GM23338 (cell line): ENCODE data around the gene TELO2. TPM values are rescaled to one million over a fixed set of nuclear protein-coding genes. Genes with fewer than 3 reads are reported as not detected.

Source experiments
- ATAC-seq: fragments of 200-7000 bp; cut with Tn5 transposase; 3 replicates; pipeline ENCODE4 v1.9.1; 2020
- DNase-seq: peaks from one replicate; pipeline ENCODE4 v3.0.0-alpha.2; 2015; ENCODE audit warnings: low spot score
- H2AFZ ChIP-seq: fragments of 200-600 bp; sonication (generic); 2 replicates; pipeline ENCODE4 v1.8.0; 2016; ENCODE audit warnings: antibody characterized with exemption, mild to moderate bottlenecking, moderate library complexity
- H3F3A ChIP-seq: fragments of 200-600 bp; sonication (generic); replicated peaks from 2 replicates; pipeline ENCODE4 v1.8.0; 2017; ENCODE audit warnings: antibody characterized with exemption, mixed run types, low read depth
- H3K27ac ChIP-seq: fragments of 200-600 bp; sonication (generic); 2 replicates; pipeline ENCODE4 v1.6.1; 2016; ENCODE audit warnings: low read depth
- H3K27me3 ChIP-seq: fragments of 200-600 bp; sonication (generic); 2 replicates; pipeline ENCODE4 v1.8.0; 2016; ENCODE audit warnings: mild to moderate bottlenecking, mixed run types, moderate library complexity; ENCODE audit not compliant: insufficient read depth
- H3K36me3 ChIP-seq: fragments of 200-600 bp; sonication (generic); 2 replicates; pipeline ENCODE4 v1.8.0; 2016; ENCODE audit warnings: mild to moderate bottlenecking; ENCODE audit not compliant: insufficient read depth
- H3K4me1 ChIP-seq: fragments of 200-600 bp; sonication (generic); 2 replicates; pipeline ENCODE4 v1.8.0; 2016; ENCODE audit warnings: mild to moderate bottlenecking, moderate library complexity; ENCODE audit not compliant: insufficient read depth
- H3K4me2 ChIP-seq: fragments of 200-600 bp; sonication (generic); 2 replicates; pipeline ENCODE4 v1.7.1; 2017; ENCODE audit warnings: mixed run types
- H3K4me3 ChIP-seq: fragments of 200-600 bp; sonication (generic); 2 replicates; pipeline ENCODE4 v1.6.1; 2016; ENCODE audit warnings: mixed run types
- H3K79me2 ChIP-seq: fragments of 200-600 bp; sonication (generic); replicated peaks from 2 replicates; pipeline ENCODE4 v1.8.0; 2017; ENCODE audit warnings: mild to moderate bottlenecking; ENCODE audit not compliant: insufficient read depth
- H3K9me2 ChIP-seq: fragments of 200-600 bp; sonication (generic); 2 replicates; pipeline ENCODE4 v1.8.0; 2017; ENCODE audit not compliant: insufficient read depth
- H4K20me1 ChIP-seq: fragments of 200-600 bp; sonication (generic); replicated peaks from 2 replicates; pipeline ENCODE4 v1.8.0; 2017; ENCODE audit warnings: mild to moderate bottlenecking; ENCODE audit not compliant: insufficient read depth
- H3K27ac Mint-ChIP-seq: 2 replicates; pipeline ENCODE4 v1.8.0; 2020; ENCODE audit warnings: inconsistent platforms, mild to moderate bottlenecking, moderate library complexity, mixed read lengths
- H3K27me3 Mint-ChIP-seq: 3 replicates; pipeline ENCODE4 v1.8.0; 2022; ENCODE audit warnings: low read depth, mild to moderate bottlenecking, moderate library complexity, mixed read lengths, inconsistent platforms; ENCODE audit not compliant: insufficient read depth, poor library complexity
- H3K36me3 Mint-ChIP-seq: 3 replicates; pipeline ENCODE4 v1.8.0; 2021; ENCODE audit warnings: low read depth, mild to moderate bottlenecking, inconsistent platforms, moderate library complexity, mixed read lengths
- H3K4me1 Mint-ChIP-seq: 3 replicates; pipeline ENCODE4 v1.8.0; 2020; ENCODE audit warnings: mild to moderate bottlenecking, inconsistent platforms, mixed read lengths
- H3K4me3 Mint-ChIP-seq: 3 replicates; pipeline ENCODE4 v1.8.0; 2021; ENCODE audit warnings: moderate library complexity, mild to moderate bottlenecking, inconsistent platforms, mixed read lengths
- H3K9me3 Mint-ChIP-seq: 3 replicates; pipeline ENCODE4 v1.8.0; 2020; ENCODE audit warnings: moderate library complexity, mild to moderate bottlenecking, inconsistent platforms, mixed read lengths
- CREB1 ChIP-seq: fragments of 250-450 bp; sonication (Bioruptor Pico); IDR thresholded peaks from 2 replicates; pipeline ENCODE4 v1.5.0; 2020; ENCODE audit warnings: low read depth, mild to moderate bottlenecking, moderate library complexity
- CTCF ChIP-seq, 2 experiments: fragments of 200-600 bp in 1 of 2; sonication (generic) in 1 of 2; conservative IDR thresholded peaks; 2 replicates each; pipeline versions ENCODE4 v1.5.1 to v1.6.1; 2016 to 2017; ENCODE audit warnings: antibody characterized with exemption in 2 of 2, low read depth in 2 of 2, mild to moderate bottlenecking in 2 of 2, moderate library complexity in 1 of 2
- ETS1 ChIP-seq: IDR thresholded peaks from 2 replicates; pipeline ENCODE4 v1.6.1; 2016; ENCODE audit warnings: antibody characterized with exemption
- EZH2 ChIP-seq: fragments of 200-600 bp; sonication (generic); IDR thresholded peaks from one replicate; pipeline ENCODE4 v1.8.0; 2017; ENCODE audit warnings: antibody characterized with exemption, mild to moderate bottlenecking, low read depth; ENCODE audit not compliant: unreplicated experiment
- EZH2phosphoT487 ChIP-seq: fragments of 200-600 bp; sonication (generic); IDR thresholded peaks from one replicate; pipeline ENCODE4 v1.8.1; 2018; ENCODE audit warnings: antibody characterized with exemption; ENCODE audit not compliant: unreplicated experiment
- JUNB ChIP-seq: IDR thresholded peaks from one replicate; pipeline ENCODE4 v1.6.1; 2016; ENCODE audit warnings: antibody characterized with exemption; ENCODE audit not compliant: unreplicated experiment
- NANOG ChIP-seq: IDR thresholded peaks from 2 replicates; pipeline ENCODE4 v1.6.1; 2016; ENCODE audit warnings: antibody characterized with exemption, borderline replicate concordance
- POLR2AphosphoS5 ChIP-seq: IDR thresholded peaks from 2 replicates; pipeline ENCODE4 v1.6.1; 2016; ENCODE audit warnings: antibody characterized with exemption, low read depth
- STAT1 ChIP-seq: IDR thresholded peaks from one replicate; pipeline ENCODE4 v1.6.1; 2016; ENCODE audit warnings: antibody characterized with exemption; ENCODE audit not compliant: unreplicated experiment
- ZNF114 ChIP-seq: fragments of 250-450 bp; sonication (Bioruptor Pico); IDR thresholded peaks from 2 replicates; pipeline ENCODE4 v1.5.0; 2020; ENCODE audit warnings: mild to moderate bottlenecking, moderate library complexity
- ZNF331 ChIP-seq: fragments of 250-450 bp; sonication (Bioruptor Pico); IDR thresholded peaks from 2 replicates; pipeline ENCODE4 v1.5.0; 2020; ENCODE audit warnings: low read depth, mild to moderate bottlenecking, moderate library complexity
- ZNF462 ChIP-seq: fragments of 250-450 bp; sonication (Bioruptor Pico); IDR thresholded peaks from 2 replicates; pipeline ENCODE4 v1.5.0; 2020; ENCODE audit warnings: mild to moderate bottlenecking, moderate library complexity
- polyA plus RNA-seq: library from polyadenylated mRNA; unstranded; fragments of >200 nt; fragmentation: Nextera tagmentation; extraction: Ambion mirVana; gene quantifications from 2 replicates; pipeline ENCODE4 v1.2.1, GENCODE V29; 2016
- total RNA-seq: library from RNA; depleted of rRNA; stranded (reverse); fragments of >200 nt; shearing (Covaris generic); gene quantifications from 2 replicates; pipeline ENCODE4 v1.2.3, GENCODE V29; 2014
- TF ChIP-seq, protein P1 (sequence below): IDR thresholded peaks from one replicate; pipeline ENCODE4 v1.6.1; 2018; ENCODE audit warnings: antibody characterized with exemption; ENCODE audit not compliant: unreplicated experiment

The TELO2 gene
- total and polyA plus RNA-seq, 2 experiments from 2014 or later, result 45.4 to 76.0 TPM

DNA sequence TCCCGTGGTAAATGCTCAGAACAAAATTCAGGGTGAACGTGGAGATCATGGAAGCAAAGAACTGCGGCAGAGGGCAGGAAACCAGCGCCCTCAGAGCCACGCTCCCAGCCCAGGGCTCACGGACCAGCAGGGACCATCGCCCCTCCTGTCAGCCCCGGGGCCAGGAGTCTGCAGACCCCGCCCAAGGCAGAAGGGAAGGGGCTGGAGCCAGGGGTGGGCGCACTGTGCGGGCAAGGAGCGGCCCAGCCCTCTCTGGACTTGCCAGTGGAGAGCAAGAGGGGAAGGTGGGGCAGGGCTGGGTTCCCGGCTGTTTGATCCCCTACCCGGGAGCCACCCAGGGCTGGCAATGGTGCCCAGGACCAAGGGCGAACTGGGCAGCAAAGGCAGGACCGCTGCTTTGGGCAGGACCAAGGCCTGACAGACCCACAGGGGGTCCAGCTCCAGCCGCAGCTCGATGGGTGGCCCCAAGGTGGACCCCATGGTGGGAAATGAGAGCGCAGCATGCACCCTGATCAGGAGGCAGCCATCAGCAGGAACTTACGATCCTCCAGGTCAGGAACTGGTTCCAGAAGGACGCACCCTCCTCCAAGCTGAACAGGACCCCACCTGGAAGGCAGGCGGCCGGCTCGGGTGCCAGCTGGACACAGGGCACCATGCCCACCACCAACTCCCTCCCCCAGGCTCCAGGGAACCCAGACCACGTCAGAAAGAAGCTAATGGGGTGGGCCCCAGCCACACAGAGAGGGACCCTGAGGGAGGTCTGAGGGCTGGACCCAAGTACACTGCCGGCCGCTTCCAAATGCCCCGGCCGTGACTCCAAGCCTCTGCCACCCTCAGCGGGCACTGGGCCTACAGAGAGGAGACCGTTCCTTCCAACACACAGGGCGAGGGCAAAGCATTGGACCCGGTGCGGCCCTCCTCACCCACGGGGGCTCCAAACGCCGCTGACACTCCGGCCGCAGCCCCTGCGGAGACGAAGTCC, 37.7 kb upstream of the TELO2 start:
- Mint-ChIP-seq H3K27me3 (peaks cover 2% of the 10 kb centered on the region), H3K9me3 (no peaks in the 10 kb centered on the region), H3K4me1 (no peaks in the 10 kb centered on the region; the same call in 2 of the 3 replicates), H3K36me3 (peaks cover 12% of the 10 kb centered on the region; the same call in 2 of the 3 replicates), H3K27ac (no peak overlapping the region), H3K4me3 (no peak overlapping the region)
- Histone ChIP-seq H3K4me2 (no peak overlapping the region), H4K20me1 (no peaks in the 10 kb centered on the region), H3K27me3 (no peaks in the 10 kb centered on the region), H3K4me1 (no peaks in the 10 kb centered on the region), H3K9me2 (no peaks in the 10 kb centered on the region), H3K36me3 (no peaks in the 10 kb centered on the region), H3K27ac (no peak overlapping the region), H3F3A (no peaks in the 10 kb centered on the region), H3K79me2 (no peaks in the 10 kb centered on the region), H3K4me3 (no peak overlapping the region), H2AFZ (no peak overlapping the region)
- ATAC-seq, result no peak
- TF ChIP-seq ZNF114 (CRISPR knock-in tag) (no peak), JUNB (no peak), CREB1 (CRISPR knock-in tag) (no peak), EZH2 (no peak), ZNF462 (CRISPR knock-in tag) (no peak), ETS1 (no peak), POLR2AphosphoS5 (no peak), NANOG (no peak), ZNF331 (CRISPR knock-in tag) (no peak), EZH2phosphoT487 (no peak), CTCF (conservative IDR thresholded peaks at IDR 0.05; ENCODE audit: low read depth in 2 of 2) (no peak), STAT1 (no peak)
- TF ChIP-seq, protein P1, sequence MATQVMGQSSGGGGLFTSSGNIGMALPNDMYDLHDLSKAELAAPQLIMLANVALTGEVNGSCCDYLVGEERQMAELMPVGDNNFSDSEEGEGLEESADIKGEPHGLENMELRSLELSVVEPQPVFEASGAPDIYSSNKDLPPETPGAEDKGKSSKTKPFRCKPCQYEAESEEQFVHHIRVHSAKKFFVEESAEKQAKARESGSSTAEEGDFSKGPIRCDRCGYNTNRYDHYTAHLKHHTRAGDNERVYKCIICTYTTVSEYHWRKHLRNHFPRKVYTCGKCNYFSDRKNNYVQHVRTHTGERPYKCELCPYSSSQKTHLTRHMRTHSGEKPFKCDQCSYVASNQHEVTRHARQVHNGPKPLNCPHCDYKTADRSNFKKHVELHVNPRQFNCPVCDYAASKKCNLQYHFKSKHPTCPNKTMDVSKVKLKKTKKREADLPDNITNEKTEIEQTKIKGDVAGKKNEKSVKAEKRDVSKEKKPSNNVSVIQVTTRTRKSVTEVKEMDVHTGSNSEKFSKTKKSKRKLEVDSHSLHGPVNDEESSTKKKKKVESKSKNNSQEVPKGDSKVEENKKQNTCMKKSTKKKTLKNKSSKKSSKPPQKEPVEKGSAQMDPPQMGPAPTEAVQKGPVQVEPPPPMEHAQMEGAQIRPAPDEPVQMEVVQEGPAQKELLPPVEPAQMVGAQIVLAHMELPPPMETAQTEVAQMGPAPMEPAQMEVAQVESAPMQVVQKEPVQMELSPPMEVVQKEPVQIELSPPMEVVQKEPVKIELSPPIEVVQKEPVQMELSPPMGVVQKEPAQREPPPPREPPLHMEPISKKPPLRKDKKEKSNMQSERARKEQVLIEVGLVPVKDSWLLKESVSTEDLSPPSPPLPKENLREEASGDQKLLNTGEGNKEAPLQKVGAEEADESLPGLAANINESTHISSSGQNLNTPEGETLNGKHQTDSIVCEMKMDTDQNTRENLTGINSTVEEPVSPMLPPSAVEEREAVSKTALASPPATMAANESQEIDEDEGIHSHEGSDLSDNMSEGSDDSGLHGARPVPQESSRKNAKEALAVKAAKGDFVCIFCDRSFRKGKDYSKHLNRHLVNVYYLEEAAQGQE, result no peak
- DNase-seq, result no peak
